Neural cell (in vitro differentiated cells): Measurements from ENCODE around the gene PRKCD.

Experiments
- CTCF ChIP-seq: fragments of 450-650 bp; IDR thresholded peaks from 2 replicates; pipeline ENCODE4 v1.5.1; 2014; ENCODE audit warnings: antibody characterized with exemption, mild to moderate bottlenecking, moderate library complexity; ENCODE audit not compliant: poor library complexity, severe bottlenecking
- EP300 ChIP-seq: fragments of 450-650 bp; conservative IDR thresholded peaks from 2 replicates; pipeline ENCODE4 v1.6.1; 2014; ENCODE audit warnings: antibody characterized with exemption, mild to moderate bottlenecking, moderate library complexity; ENCODE audit not compliant: poor library complexity, severe bottlenecking
- EZH2 ChIP-seq: fragments of 200-600, 300-800 bp; shearing (Covaris generic), sonication (generic); IDR thresholded peaks from 2 replicates; pipeline ENCODE4 v1.6.1; 2014; ENCODE audit warnings: antibody characterized with exemption, low read length, borderline replicate concordance, mild to moderate bottlenecking; ENCODE audit not compliant: insufficient read depth, poor library complexity, severe bottlenecking
- POLR2AphosphoS5 ChIP-seq: IDR thresholded peaks from 2 replicates; pipeline ENCODE4 v1.6.1; 2012
- RAD21 ChIP-seq: fragments of 450-650 bp; conservative IDR thresholded peaks from 2 replicates; pipeline ENCODE4 v1.6.1; 2014; ENCODE audit warnings: antibody characterized with exemption, mild to moderate bottlenecking, moderate library complexity
- REST ChIP-seq: IDR thresholded peaks from 2 replicates; pipeline ENCODE4 v1.6.1; 2012; ENCODE audit warnings: borderline replicate concordance
- TAF1 ChIP-seq: IDR thresholded peaks from 2 replicates; pipeline ENCODE4 v1.6.1; 2012; ENCODE audit warnings: low read depth

GRCh38 chr3:53169832-53170324 is 8.9 kb downstream of the PRKCD start:
- no peak for TF ChIP-seq CTCF
- TF ChIP-seq TAF1: no peak
- TF ChIP-seq REST: no peak
- TF ChIP-seq EP300: no peak
- TF ChIP-seq EZH2: no peak
- no peak for TF ChIP-seq POLR2AphosphoS5
- TF ChIP-seq RAD21: no peak
